HepG2 (cell line): ENCODE measurements around the gene IRF2. TPM values are rescaled to one million over a fixed set of nuclear protein-coding genes. Genes with fewer than 3 reads are reported as not detected.
A peak's percentile ranks its signal among the peaks of the same experiment; 100 is the strongest.

ENCODE experiments used
- BRD4 ChIP-seq: sonication (generic); formaldehyde crosslinking; IDR thresholded peaks from 2 replicates; pipeline ENCODE4 v1.4.0; 2020; ENCODE audit warnings: missing genetic modification reagents
- CENPX ChIP-seq: sonication (generic); formaldehyde crosslinking; IDR thresholded peaks from 2 replicates; pipeline ENCODE4 v1.9.0; 2021; ENCODE audit warnings: mild to moderate bottlenecking, missing genetic modification reagents, moderate library complexity
- GTF3A ChIP-seq: sonication (generic); formaldehyde crosslinking; conservative IDR thresholded peaks from 2 replicates; pipeline ENCODE4 v1.4.0; 2020; ENCODE audit warnings: mild to moderate bottlenecking, missing genetic modification reagents
- MBNL3 ChIP-seq: fragments of 250-450 bp; sonication (Bioruptor Pico); conservative IDR thresholded peaks from 2 replicates; pipeline ENCODE4 v1.8.0; 2022; ENCODE audit warnings: mild to moderate bottlenecking, inconsistent platforms
- MYC ChIP-seq: sonication (generic); formaldehyde crosslinking; IDR thresholded peaks from 2 replicates; pipeline ENCODE4 v1.9.0; 2021; ENCODE audit warnings: missing genetic modification reagents, borderline replicate concordance
- REXO4 ChIP-seq: sonication (generic); formaldehyde crosslinking; IDR thresholded peaks from 2 replicates; pipeline ENCODE4 v1.8.0; 2022; ENCODE audit warnings: missing genetic modification reagents, mild to moderate bottlenecking, borderline replicate concordance
- SOX13 ChIP-seq, 3 experiments: fragments of 450-650 bp in 1 of 3; sonication (generic) in 1 of 3; formaldehyde crosslinking in 1 of 3; IDR thresholded peaks in 2 of 3; conservative IDR thresholded peaks in 1 of 3; 2 replicates each; pipeline versions ENCODE4 v1.5.0 to v1.6.1; 2016 to 2020; ENCODE audit warnings: antibody characterized with exemption in 1 of 3, mild to moderate bottlenecking in 1 of 3, missing compliant biosample characterization in 1 of 3, missing genetic modification reagents in 1 of 3, moderate library complexity in 1 of 3
- WIZ ChIP-seq: sonication (generic); formaldehyde crosslinking; IDR thresholded peaks from 2 replicates; pipeline ENCODE4 v1.5.1; 2020; ENCODE audit warnings: mild to moderate bottlenecking, missing genetic modification reagents
- ZBTB33 ChIP-seq: sonication (generic); formaldehyde crosslinking; IDR thresholded peaks from 2 replicates; pipeline ENCODE4 v1.4.0; 2020; ENCODE audit warnings: missing genetic modification reagents
- ZBTB38 ChIP-seq: sonication (generic); formaldehyde crosslinking; IDR thresholded peaks from 2 replicates; pipeline ENCODE4 v1.5.1; 2020; ENCODE audit warnings: mild to moderate bottlenecking, missing genetic modification reagents
- ZBTB46 ChIP-seq: sonication (generic); formaldehyde crosslinking; IDR thresholded peaks from 2 replicates; pipeline ENCODE4 v1.4.0; 2020; ENCODE audit warnings: mild to moderate bottlenecking, missing genetic modification reagents, borderline replicate concordance
- ZFX ChIP-seq: sonication (generic); formaldehyde crosslinking; IDR thresholded peaks from 2 replicates; pipeline ENCODE4 v1.4.0; 2020; ENCODE audit warnings: mild to moderate bottlenecking, low read depth, missing genetic modification reagents, moderate library complexity
- ZNF556 ChIP-seq: sonication (generic); formaldehyde crosslinking; IDR thresholded peaks from 2 replicates; pipeline ENCODE4 v1.4.0; 2020; ENCODE audit warnings: mild to moderate bottlenecking, missing genetic modification reagents, borderline replicate concordance
- ZNF687 ChIP-seq: sonication (generic); formaldehyde crosslinking; IDR thresholded peaks from 2 replicates; pipeline ENCODE4 v1.5.1; 2020; ENCODE audit warnings: mild to moderate bottlenecking, missing genetic modification reagents, moderate library complexity
- ZSCAN21 ChIP-seq: sonication (generic); formaldehyde crosslinking; IDR thresholded peaks from 2 replicates; pipeline ENCODE4 v1.8.0; 2022; ENCODE audit warnings: mild to moderate bottlenecking, missing genetic modification reagents, moderate library complexity, borderline replicate concordance
- polyA plus RNA-seq, 8 experiments: library from polyadenylated mRNA; depleted of rRNA in 3 of 8; stranded (reverse) in 7 of 8; unstranded in 1 of 8; fragments of >200 nt; fragmentation: Illumina TruSeq in 4 of 8; extraction: Trizol in 4 of 8; gene quantifications; 2 replicates each; pipeline versions ENCODE4 v1.2.1 to v1.2.3, GENCODE V29; 2011 to 2016; ENCODE audit warnings: low read depth in 4 of 8, missing spikeins in 1 of 8, mixed read lengths in 1 of 8; ENCODE audit not compliant: insufficient read depth in 1 of 8
- total RNA-seq, 5 experiments: library from RNA; depleted of rRNA; stranded (reverse); fragments of >200 nt; fragmentation: Illumina TruSeq; extraction: Trizol; gene quantifications; 2 replicates each; pipeline ENCODE4 v1.2.3, GENCODE V29; 2016; ENCODE audit warnings: low read depth in 1 of 5
- TF ChIP-seq, protein P1 (sequence below): sonication (generic); formaldehyde crosslinking; IDR thresholded peaks from 2 replicates; pipeline ENCODE4 v1.4.0; 2020; ENCODE audit warnings: missing genetic modification reagents, borderline replicate concordance

IRF2 gene
- total and polyA plus RNA-seq, 2 of the 13 experiments (the other 11 are each of a cell fraction or from before 2014, with no cell fraction given) = 15.5 to 28.8 TPM

- TF ChIP-seq, protein P1, sequence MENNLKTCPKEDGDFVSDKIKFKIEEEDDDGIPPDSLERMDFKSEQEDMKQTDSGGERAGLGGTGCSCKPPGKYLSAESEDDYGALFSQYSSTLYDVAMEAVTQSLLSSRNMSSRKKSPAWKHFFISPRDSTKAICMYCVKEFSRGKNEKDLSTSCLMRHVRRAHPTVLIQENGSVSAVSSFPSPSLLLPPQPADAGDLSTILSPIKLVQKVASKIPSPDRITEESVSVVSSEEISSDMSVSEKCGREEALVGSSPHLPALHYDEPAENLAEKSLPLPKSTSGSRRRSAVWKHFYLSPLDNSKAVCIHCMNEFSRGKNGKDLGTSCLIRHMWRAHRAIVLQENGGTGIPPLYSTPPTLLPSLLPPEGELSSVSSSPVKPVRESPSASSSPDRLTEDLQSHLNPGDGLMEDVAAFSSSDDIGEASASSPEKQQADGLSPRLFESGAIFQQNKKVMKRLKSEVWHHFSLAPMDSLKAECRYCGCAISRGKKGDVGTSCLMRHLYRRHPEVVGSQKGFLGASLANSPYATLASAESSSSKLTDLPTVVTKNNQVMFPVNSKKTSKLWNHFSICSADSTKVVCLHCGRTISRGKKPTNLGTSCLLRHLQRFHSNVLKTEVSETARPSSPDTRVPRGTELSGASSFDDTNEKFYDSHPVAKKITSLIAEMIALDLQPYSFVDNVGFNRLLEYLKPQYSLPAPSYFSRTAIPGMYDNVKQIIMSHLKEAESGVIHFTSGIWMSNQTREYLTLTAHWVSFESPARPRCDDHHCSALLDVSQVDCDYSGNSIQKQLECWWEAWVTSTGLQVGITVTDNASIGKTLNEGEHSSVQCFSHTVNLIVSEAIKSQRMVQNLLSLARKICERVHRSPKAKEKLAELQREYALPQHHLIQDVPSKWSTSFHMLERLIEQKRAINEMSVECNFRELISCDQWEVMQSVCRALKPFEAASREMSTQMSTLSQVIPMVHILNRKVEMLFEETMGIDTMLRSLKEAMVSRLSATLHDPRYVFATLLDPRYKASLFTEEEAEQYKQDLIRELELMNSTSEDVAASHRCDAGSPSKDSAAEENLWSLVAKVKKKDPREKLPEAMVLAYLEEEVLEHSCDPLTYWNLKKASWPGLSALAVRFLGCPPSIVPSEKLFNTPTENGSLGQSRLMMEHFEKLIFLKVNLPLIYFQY (CRISPR knock-in tag) = no peak
- TF ChIP-seq ZBTB38 (CRISPR knock-in tag) (peak; percentile 51; the same call in 1 of the 2 replicates), GTF3A (CRISPR knock-in tag) (no peak), MBNL3 (CRISPR knock-in tag) (no peak), ZBTB33 (CRISPR knock-in tag) (peak; percentile 22; the same call in 1 of the 2 replicates), ZFX (CRISPR knock-in tag) (peak; percentile 24; the same call in 1 of the 2 replicates), WIZ (CRISPR knock-in tag) (no peak), CENPX (CRISPR knock-in tag) (no peak), ZNF687 (0 out of 2 replicates have a peak, but pooled peaks have one; percentile 36), ZSCAN21 (CRISPR knock-in tag) (0 out of 2 replicates have a peak, but pooled peaks have one; percentile 53), MYC (no peak), BRD4 (CRISPR knock-in tag) (0 out of 2 replicates have a peak, but pooled peaks have one; percentile 8), ZNF556 (CRISPR knock-in tag) (peak; percentile 43; the same call in 1 of the 2 replicates), SOX13 (IDR thresholded peaks at IDR 0.05) (no peak), SOX13 (CRISPR knock-in tag; conservative IDR thresholded peaks at IDR 0.05 in 1 of 2, IDR thresholded peaks at IDR 0.05 in 1 of 2) (no peak), ZBTB46 (CRISPR knock-in tag) (0 out of 2 replicates have a peak, but pooled peaks have one; percentile 54), REXO4 (no peak)
Observed at GRCh38 chr4:184363258-184363657, 111.1 kb downstream of the IRF2 start (continued).
